Stimulated activated CD4-positive, alpha-beta T cell treated with anti-CD3 and anti-CD28 coated beads, Interleukin-4, amount 100 ng/mL, for 1 hour (primary cell): Measurements from ENCODE around the gene GALNTL6.
"Not testable (repeated sequence)": the region's sequence is repeated elsewhere in the genome, so short reads cannot be mapped to it uniquely, and the experiment has no call there.

Experiments
- DNase-seq: peaks from one replicate; pipeline ENCODE4 v3.0.0-alpha.2; 2020

The GALNTL6 gene

DNA sequence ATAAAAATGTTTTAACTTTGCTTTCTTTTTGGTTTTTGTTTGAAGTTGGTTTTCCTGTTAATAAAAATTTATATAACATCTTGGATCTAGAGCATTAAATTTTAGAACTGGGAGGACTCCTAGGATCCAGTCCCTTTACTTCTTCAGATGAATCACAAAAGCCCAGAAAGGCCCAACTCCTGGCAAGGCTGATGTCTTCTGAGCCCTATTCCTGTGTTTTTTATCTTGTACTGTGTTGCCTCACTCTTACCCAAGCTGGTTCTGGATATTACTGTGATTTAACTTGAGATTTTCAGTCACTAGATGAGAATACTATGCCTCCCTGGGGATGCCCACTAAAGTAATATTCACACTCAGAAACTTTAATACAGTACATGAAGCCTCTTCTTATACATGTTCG, 1228.3 kb downstream of the GALNTL6 start:
- no peak for DNase-seq

DNA sequence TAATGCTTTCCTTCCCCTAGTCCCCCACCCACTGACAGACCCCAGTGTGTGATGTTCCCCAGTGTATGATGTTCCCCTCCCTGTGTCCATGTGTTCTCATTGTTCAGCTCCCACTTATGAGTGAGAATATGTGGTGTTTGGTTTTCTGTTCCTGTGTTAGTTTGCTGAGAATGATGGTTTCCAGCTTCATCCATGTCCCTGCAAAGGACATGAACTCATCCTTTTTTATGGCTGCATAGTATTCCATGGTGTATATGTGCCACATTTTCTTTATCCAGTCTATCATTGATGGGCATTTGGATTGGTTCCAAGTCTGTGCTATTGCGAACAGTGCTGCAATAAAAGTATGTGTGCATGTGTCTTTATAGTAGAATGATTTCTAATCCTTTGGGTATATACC, 1228.9 kb downstream of the GALNTL6 start:
- DNase-seq, result not testable (repeated sequence)

- no peak for DNase-seq
These were observed 1231.1 kb downstream of the GALNTL6 start for GRCh38 chr4:173044340-173044739.

DNA sequence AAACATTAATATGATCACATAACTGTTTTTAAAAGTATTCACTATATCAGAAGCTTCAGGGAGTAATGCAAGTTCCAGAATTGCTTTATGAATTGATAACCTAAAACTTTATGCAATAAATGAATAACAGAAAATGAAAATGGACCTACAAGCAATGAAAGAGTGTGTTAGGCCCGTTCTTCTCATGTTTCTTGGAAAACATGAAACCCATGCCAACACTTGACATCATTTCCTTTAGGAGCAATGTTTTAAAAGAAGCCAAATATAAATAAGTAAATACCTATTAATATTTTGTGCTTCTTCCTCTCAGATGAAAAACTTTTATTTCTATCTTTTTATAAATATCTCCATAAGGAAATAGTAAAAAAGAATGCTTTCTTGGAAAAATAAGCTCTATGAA, 1232.4 kb downstream of the GALNTL6 start:
- DNase-seq, result no peak

GRCh38 chr4:173046144-173046543, 1232.9 kb downstream of the GALNTL6 start:
- DNase-seq, result no peak

- no peak for DNase-seq
These were observed 1233.6 kb downstream of the GALNTL6 start for GRCh38 chr4:173046818-173047217.

DNA sequence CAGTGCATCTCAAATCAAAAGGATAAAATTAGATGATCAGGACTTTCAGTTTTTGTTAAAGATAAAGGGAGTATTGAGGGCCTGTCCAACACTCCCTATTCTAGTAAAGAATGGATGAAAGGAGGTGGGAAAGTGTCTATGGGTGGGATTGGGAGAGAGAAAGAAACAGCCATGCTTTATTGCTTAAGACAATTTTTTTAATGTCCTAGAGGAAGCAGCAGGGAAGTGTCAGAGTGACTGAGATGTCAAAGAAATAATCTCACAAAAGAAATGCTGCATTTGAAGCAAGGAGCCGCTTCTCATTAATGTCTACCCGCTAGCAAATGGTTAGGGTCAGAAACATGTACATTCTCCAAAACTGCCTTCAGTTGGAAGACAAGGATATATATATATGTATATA, 1238.0 kb downstream of the GALNTL6 start:
- no peak for DNase-seq

DNA sequence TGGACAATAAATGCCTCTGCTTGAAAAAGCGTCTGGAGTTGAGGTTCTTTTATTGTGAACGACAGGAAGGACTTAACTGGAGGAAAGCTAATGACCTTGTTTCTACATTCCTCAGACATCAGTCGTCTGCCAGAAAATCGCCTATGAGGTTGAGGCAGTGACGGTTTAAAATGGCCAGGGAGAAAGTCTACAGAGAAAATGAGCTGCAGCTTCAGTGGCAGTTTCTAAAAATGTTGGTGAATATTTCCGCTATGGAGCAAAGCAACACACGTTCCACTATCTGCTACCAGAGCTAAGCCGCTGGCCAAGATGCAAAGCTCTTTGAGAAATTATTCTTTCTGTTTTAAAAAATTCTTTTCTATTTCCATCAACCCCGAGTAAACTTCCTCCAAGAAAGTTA, 1238.5 kb downstream of the GALNTL6 start:
- no peak for DNase-seq

DNA sequence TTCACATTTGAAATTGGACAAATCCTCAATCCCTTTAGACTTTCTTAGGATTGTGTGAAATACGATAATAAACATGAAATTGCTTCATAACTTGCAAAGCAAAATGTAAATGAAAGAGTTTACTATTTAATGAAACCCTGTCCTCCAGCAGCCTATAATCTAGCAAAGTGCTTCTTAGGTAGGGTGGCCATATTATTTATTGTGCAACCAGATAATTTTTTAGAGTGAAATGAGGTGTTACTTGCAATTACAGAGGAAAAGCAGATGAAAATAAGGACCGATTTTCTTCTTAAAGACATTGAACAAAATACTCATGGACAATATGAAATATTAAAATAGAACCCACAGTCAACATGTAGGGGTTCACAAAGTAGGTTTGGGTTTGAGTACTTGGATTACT, 1239.2 kb downstream of the GALNTL6 start:
- DNase-seq, result no peak

GRCh38 chr4:173056271-173056670, 1243.1 kb downstream of the GALNTL6 start:
- DNase-seq, result no peak

- no peak for DNase-seq
These were observed 1243.5 kb downstream of the GALNTL6 start for GRCh38 chr4:173056710-173057109.

DNA sequence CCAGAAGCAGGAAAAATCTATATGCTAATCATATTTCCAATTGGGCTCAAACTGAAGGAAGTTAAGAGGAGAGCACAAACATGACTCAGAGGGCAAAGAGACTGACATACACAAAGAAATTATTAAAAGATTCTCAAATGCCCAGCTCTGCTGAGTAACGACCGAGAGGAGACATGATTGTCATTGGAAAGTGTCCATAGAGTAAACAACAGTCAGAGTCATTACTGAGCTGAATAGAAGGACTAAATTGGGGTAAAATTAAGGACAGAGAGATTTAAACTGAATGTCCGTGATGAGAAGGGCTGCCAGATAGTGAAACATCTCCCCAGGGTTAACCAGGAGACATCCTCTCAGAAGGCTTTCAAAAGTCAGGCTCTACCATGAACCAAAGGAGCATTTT, 1244.2 kb downstream of the GALNTL6 start:
- no peak for DNase-seq

- DNase-seq, result no peak
These were observed 1244.7 kb downstream of the GALNTL6 start for GRCh38 chr4:173057901-173058300.

GRCh38 chr4:173061160-173061559, 1248.0 kb downstream of the GALNTL6 start:
- DNase-seq, result no peak

DNA sequence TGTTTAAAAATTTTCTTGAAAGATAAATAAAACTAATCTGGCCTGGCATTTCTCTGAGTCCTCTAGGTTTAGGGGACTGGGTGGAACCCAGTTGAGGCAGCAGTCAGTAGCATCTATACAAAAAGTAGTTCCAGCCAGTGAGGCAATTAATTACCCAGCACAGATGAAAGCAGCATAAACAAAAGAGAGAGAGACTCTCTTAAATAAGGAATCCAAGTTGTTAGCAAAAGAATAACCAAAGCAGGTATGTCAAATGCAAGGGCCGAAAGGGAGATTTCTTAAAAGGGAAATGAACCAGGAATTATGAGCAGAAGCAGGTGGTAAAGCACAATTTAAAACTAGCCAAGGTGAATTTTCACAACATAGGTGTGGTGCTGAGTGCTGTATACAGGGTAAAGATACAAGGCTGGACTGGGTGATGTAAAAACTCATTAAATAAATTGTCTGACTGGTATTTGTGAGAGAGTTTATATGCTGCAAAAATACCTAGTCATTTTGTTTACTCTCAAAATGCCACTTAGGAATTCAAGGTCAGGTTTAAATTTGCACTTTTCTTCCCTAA, 1260.8 kb downstream of the GALNTL6 start:
- no peak for DNase-seq

DNA sequence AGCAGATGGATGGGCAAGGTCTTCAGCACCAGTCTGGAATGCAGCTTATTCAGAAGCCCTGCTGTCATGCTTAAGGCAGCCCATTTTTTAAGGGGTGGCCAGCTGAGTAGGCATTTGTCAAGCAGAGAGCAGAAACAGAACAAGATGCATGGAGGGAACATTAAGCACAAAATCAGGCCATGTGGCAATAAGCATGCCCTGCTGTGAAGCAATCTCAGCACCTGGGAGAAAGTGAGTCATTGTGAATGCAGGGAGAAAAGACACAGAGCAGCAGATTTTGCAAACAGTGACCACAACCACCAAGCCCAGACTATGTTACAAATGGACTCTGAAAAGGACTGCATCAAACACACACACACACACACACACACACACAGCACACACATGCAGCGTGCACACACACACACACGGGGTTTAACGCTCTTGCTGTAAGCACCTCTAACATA, 1261.3 kb downstream of the GALNTL6 start:
- no peak for DNase-seq

- no peak for DNase-seq
These were observed 1263.9 kb downstream of the GALNTL6 start for GRCh38 chr4:173076903-173077634.

GRCh38 chr4:173088144-173088543, 1274.9 kb downstream of the GALNTL6 start:
- DNase-seq, result no peak
